Head of caudate nucleus (tissue), 42 donors: ENCODE measurements around the gene KRTAP5-4.
"Not testable (repeated sequence)": the region's sequence is repeated elsewhere in the genome, so short reads cannot be mapped to it uniquely, and the experiment has no call there.

Experiments used
- DNase-seq, 42 donors: peaks; one replicate each; pipeline versions ENCODE4 v3.0.0 to v3.0.0-alpha.2; 2020 to 2021; ENCODE audit warnings: mixed read lengths in 7 of 42
- intact Hi-C: fragments of 100-400 bp; cut with DNase I; formaldehyde crosslinking; loops from one replicate; pipeline ENCODE4 v1.15.0; 2022

KRTAP5-4 gene

GRCh38 chr11:1654388-1655167 is 32.6 kb upstream of the KRTAP5-4 start:
- peak in 3 of 42 donors; percentile 6 to 31 (median 12) for DNase-seq
- intact Hi-C loops, result loop anchor here (5.0 kb wide), 2 partner anchors 178 to 498 kb away; partner anchors contain the start of gene SYT8

GRCh38 chr11:1653541-1654387 is 31.8 kb upstream of the KRTAP5-4 start:
- DNase-seq, result peak in 1 of 42 donors; percentile 11
- intact Hi-C loops, result loop anchor here (5.0 kb wide), 2 partner anchors 179 to 499 kb away; partner anchors contain the start of gene SYT8

GRCh38 chr11:1652771-1653540 is 31.0 kb upstream of the KRTAP5-4 start:
- peak; percentile 71 to 94 (median 87) for DNase-seq
- intact Hi-C loops, result loop anchor here (5.0 kb wide), 2 partner anchors 179 to 499 kb away; partner anchors contain the start of gene SYT8

GRCh38 chr11:1652442-1652770 is 30.5 kb upstream of the KRTAP5-4 start:
- intact Hi-C loops, result loop anchor here (5.0 kb wide), 2 partner anchors 180 to 500 kb away; partner anchors contain the start of gene SYT8
- DNase-seq, result peak in 2 of 42 donors; percentile 39 to 41

- intact Hi-C loops, result loop anchor here (5.0 kb wide), 2 partner anchors 180 to 500 kb away; partner anchors contain the start of gene SYT8
- DNase-seq, result peak in 2 of 42 donors; percentile 16 to 42
These were observed 30.1 kb upstream of the KRTAP5-4 start for GRCh38 chr11:1652026-1652425.

- peak in 1 of 42 donors; percentile 7 for DNase-seq
- intact Hi-C loops, result loop anchor here (5.0 kb wide), 2 partner anchors 181 to 501 kb away; partner anchors contain the start of gene SYT8
These were observed 29.6 kb upstream of the KRTAP5-4 start for GRCh38 chr11:1651411-1651980.

GRCh38 chr11:1650918-1651262 is 29.0 kb upstream of the KRTAP5-4 start:
- DNase-seq, result peak in 1 of 42 donors; percentile 12
- intact Hi-C loops, result loop anchor here (5.0 kb wide), 2 partner anchors 181 to 501 kb away; partner anchors contain the start of gene SYT8

- peak in 1 of 42 donors; percentile 12 for DNase-seq
- intact Hi-C loops, result loop anchor here (5.0 kb wide), 2 partner anchors 182 to 502 kb away; partner anchors contain the start of gene SYT8
These were observed 28.3 kb upstream of the KRTAP5-4 start for GRCh38 chr11:1650034-1650917.

- peak in 1 of 42 donors; percentile 8 for DNase-seq
- intact Hi-C loops, result no loop called here
These were observed 26.9 kb upstream of the KRTAP5-4 start for GRCh38 chr11:1648653-1649420.

- intact Hi-C loops, result no loop called here
- DNase-seq, result no peak
These were observed 26.1 kb upstream of the KRTAP5-4 start for GRCh38 chr11:1647901-1648652.

- DNase-seq, intact Hi-C loops: not testable (repeated sequence)
These were observed 24.6 kb upstream of the KRTAP5-4 start for GRCh38 chr11:1646540-1646939.

- intact Hi-C loops, result no loop called here
- DNase-seq, result no peak
These were observed 23.5 kb upstream of the KRTAP5-4 start for GRCh38 chr11:1645357-1645821.

- intact Hi-C loops, result no loop called here
These were observed 22.8 kb upstream of the KRTAP5-4 start for GRCh38 chr11:1644601-1645356.

GRCh38 chr11:1643146-1643690 is 21.3 kb upstream of the KRTAP5-4 start:
- intact Hi-C loops, result no loop called here

More at GRCh38 chr11:1644601-1645356, 22.8 kb upstream of the KRTAP5-4 start:
- no peak for DNase-seq

More at GRCh38 chr11:1643146-1643690, 21.3 kb upstream of the KRTAP5-4 start:
- no peak for DNase-seq
